Measurements from ENCODE around the gene DTL.

DNA sequence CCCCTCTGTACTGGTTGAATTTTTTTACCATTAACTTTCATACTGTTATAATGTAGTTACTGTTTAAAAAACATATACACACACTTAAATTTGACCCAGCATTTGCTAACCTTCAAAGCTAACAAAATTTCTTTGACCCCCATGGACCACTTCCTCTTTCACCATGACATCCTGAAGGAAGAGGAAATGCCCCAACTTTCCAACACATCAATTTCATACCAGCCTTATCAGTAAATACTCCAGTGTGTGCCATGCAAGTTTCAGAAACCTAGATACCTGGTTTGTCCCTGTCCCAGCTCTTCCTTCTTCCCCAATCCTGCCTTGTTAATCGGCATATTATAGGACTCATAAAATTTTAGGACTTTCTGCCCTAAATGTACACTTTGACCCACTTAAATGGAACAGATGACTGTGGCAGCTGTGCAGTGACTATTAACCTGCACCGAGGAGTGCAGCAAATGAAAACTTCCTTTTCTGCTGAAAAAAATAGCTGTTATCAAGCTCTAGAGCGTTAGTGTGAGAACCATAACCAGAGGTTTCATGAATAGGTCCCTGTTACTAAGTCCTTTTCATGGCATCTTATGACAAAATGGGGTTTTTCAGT, 54.1 kb downstream of the DTL start:
- TF ChIP-seq EP300 (IDR thresholded peaks at IDR 0.05) (no peak), CEBPB (IDR thresholded peaks at IDR 0.05) (no peak), ZFP36 (IDR thresholded peaks at IDR 0.05; ENCODE audit: borderline replicate concordance, partially characterized antibody) (no peak), MAFK (IDR thresholded peaks at IDR 0.05; ENCODE audit: partially characterized antibody) (no peak), HOXA7 (CRISPR knock-in tag; IDR thresholded peaks at IDR 0.05) (no peak), POLR2A (IDR thresholded peaks at IDR 0.05; ENCODE audit: low read length) (no peak), KDM1A (IDR thresholded peaks at IDR 0.05; ENCODE audit: low read depth) (no peak), SMC3 (IDR thresholded peaks at IDR 0.05) (no peak), JUN (IDR thresholded peaks at IDR 0.05) (no peak)
- TF ChIP-seq, protein P1, sequence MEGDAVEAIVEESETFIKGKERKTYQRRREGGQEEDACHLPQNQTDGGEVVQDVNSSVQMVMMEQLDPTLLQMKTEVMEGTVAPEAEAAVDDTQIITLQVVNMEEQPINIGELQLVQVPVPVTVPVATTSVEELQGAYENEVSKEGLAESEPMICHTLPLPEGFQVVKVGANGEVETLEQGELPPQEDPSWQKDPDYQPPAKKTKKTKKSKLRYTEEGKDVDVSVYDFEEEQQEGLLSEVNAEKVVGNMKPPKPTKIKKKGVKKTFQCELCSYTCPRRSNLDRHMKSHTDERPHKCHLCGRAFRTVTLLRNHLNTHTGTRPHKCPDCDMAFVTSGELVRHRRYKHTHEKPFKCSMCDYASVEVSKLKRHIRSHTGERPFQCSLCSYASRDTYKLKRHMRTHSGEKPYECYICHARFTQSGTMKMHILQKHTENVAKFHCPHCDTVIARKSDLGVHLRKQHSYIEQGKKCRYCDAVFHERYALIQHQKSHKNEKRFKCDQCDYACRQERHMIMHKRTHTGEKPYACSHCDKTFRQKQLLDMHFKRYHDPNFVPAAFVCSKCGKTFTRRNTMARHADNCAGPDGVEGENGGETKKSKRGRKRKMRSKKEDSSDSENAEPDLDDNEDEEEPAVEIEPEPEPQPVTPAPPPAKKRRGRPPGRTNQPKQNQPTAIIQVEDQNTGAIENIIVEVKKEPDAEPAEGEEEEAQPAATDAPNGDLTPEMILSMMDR (IDR thresholded peaks at IDR 0.05) = no peak
- TF ChIP-seq, protein P2, sequence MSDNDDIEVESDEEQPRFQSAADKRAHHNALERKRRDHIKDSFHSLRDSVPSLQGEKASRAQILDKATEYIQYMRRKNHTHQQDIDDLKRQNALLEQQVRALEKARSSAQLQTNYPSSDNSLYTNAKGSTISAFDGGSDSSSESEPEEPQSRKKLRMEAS (IDR thresholded peaks at IDR 0.05) = no peak
- TF ChIP-seq, protein P3, sequence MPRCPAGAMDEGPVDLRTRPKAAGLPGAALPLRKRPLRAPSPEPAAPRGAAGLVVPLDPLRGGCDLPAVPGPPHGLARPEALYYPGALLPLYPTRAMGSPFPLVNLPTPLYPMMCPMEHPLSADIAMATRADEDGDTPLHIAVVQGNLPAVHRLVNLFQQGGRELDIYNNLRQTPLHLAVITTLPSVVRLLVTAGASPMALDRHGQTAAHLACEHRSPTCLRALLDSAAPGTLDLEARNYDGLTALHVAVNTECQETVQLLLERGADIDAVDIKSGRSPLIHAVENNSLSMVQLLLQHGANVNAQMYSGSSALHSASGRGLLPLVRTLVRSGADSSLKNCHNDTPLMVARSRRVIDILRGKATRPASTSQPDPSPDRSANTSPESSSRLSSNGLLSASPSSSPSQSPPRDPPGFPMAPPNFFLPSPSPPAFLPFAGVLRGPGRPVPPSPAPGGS (IDR thresholded peaks at IDR 0.05) = no peak
- TF ChIP-seq, protein P4, sequence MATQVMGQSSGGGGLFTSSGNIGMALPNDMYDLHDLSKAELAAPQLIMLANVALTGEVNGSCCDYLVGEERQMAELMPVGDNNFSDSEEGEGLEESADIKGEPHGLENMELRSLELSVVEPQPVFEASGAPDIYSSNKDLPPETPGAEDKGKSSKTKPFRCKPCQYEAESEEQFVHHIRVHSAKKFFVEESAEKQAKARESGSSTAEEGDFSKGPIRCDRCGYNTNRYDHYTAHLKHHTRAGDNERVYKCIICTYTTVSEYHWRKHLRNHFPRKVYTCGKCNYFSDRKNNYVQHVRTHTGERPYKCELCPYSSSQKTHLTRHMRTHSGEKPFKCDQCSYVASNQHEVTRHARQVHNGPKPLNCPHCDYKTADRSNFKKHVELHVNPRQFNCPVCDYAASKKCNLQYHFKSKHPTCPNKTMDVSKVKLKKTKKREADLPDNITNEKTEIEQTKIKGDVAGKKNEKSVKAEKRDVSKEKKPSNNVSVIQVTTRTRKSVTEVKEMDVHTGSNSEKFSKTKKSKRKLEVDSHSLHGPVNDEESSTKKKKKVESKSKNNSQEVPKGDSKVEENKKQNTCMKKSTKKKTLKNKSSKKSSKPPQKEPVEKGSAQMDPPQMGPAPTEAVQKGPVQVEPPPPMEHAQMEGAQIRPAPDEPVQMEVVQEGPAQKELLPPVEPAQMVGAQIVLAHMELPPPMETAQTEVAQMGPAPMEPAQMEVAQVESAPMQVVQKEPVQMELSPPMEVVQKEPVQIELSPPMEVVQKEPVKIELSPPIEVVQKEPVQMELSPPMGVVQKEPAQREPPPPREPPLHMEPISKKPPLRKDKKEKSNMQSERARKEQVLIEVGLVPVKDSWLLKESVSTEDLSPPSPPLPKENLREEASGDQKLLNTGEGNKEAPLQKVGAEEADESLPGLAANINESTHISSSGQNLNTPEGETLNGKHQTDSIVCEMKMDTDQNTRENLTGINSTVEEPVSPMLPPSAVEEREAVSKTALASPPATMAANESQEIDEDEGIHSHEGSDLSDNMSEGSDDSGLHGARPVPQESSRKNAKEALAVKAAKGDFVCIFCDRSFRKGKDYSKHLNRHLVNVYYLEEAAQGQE (IDR thresholded peaks at IDR 0.05) = no peak
- TF ChIP-seq, protein P5, sequence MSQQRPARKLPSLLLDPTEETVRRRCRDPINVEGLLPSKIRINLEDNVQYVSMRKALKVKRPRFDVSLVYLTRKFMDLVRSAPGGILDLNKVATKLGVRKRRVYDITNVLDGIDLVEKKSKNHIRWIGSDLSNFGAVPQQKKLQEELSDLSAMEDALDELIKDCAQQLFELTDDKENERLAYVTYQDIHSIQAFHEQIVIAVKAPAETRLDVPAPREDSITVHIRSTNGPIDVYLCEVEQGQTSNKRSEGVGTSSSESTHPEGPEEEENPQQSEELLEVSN (IDR thresholded peaks at IDR 0.05; ENCODE audit: borderline replicate concordance, low read depth) = no peak
